NCI-H82 treated with DMSO at 0.1 percent for 48 hours (cell line): ENCODE results near the gene VANGL1.

Source experiments
- DNase-seq: peaks from one replicate; lab custom pipeline; 2025; ENCODE audit not compliant: unreplicated experiment; lab: John Stamatoyannopoulos, UW

Gene VANGL1

DNA sequence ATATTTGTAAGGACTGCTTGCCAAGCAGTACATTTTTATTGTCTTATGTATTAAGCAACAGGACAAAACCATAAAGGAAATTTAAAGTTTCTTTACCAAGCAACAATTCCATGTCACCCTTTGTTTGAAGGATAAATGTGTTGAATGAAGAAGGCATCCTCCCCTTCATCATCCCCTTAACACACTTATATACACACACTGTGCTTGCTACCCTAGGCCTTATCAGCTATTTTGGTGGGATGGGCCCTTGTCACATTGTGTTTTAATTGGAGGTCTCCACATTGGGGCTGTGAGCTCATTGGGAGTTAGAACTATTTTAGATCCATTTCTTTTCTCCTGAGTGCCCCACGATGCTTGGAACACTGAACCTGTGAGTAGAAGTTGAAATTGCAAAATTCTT, 1.9 kb downstream of the VANGL1 start:
- DNase-seq, result no peak

DNA sequence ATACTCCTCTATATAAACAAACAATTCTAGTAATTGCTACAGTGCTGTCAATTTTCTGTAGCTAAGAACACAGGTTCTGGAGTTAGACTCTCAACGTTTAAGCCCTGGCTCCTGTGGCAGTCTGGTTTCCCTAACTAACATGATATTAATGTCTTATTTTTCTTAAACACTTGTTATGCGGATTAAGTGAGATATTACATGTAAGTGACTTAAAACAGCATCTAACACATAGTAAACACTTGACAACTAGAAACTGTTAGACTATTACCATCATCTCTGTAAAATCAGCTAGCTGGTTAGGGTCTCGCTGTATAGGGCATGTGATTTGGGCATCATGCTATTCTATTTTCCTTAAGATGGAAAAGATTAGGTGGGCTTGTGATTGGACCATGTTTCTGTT, 2.3 kb downstream of the VANGL1 start:
- no peak for DNase-seq

DNA sequence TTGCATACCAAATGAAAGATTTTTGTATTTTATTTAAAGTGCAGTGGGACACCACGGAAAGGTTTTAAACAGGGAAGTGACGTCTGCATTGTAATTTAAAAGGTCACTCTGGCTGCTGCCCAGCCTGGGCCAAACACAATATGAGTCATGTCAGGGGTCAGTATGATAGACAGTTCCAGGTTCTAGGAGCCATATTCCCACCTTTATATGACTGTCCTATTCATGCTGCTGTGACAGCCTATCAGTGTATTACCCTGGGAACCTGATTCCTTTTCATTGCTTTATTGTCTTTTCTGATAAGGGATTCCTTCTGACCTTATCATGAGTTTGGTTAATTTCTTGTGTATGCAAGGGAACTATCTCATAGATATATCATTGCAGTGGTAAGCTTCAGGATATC, 5.3 kb downstream of the VANGL1 start:
- no peak for DNase-seq

DNA sequence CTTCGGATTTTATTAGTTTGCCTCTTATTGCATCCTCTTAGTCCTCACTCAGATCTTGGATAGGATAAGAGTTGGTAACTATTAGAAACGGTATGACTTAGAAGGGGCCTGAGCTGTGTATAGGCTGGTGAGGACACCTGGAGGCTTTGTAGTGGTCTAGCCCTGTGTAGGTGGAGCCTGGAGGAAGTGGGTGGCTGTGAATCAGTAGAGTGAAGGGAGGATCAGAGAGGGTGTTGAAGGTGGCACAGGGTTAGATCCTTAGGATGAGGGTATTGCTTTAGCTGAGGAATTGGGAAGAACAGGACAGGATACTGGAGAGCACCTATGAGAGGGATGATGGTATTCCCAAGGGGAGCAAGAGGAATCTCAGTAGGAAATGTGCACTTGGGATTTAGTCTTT, 5.7 kb downstream of the VANGL1 start:
- DNase-seq, result no peak

DNA sequence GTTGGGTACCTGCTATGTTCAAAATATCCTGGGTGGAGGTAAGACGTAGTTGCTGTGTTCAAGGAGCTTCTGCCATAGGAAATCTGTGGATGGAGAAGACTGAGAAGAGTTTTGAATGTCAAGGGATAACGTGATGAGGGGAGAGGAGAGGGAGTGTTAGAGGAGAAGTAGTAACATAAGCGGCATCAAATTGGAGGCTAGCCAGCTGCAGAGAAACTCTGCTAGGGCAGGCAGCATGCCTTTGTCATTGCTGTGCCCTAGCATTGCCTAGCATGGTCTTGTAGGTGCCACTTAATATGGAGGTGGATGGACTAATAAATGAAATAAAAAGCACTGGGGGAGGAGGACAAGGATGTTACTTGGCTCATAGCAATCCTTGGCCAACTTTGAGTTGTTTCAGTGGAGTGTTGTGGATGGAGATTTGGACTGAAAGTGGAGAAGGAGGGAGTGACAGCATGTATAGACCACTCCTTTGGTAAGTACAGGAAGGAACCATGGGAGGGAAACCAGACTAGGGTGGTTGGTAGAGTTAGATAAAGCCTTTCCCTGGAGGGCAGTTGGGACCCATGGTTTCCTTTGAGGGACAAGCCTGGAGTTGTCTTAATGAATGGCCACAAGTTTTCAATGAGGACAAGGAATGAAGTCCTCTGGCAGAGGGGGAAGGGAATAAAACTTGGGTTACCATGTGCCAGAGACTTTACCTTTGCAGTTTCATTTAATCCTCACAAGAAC, 6.3 kb downstream of the VANGL1 start:
- no peak for DNase-seq

DNA sequence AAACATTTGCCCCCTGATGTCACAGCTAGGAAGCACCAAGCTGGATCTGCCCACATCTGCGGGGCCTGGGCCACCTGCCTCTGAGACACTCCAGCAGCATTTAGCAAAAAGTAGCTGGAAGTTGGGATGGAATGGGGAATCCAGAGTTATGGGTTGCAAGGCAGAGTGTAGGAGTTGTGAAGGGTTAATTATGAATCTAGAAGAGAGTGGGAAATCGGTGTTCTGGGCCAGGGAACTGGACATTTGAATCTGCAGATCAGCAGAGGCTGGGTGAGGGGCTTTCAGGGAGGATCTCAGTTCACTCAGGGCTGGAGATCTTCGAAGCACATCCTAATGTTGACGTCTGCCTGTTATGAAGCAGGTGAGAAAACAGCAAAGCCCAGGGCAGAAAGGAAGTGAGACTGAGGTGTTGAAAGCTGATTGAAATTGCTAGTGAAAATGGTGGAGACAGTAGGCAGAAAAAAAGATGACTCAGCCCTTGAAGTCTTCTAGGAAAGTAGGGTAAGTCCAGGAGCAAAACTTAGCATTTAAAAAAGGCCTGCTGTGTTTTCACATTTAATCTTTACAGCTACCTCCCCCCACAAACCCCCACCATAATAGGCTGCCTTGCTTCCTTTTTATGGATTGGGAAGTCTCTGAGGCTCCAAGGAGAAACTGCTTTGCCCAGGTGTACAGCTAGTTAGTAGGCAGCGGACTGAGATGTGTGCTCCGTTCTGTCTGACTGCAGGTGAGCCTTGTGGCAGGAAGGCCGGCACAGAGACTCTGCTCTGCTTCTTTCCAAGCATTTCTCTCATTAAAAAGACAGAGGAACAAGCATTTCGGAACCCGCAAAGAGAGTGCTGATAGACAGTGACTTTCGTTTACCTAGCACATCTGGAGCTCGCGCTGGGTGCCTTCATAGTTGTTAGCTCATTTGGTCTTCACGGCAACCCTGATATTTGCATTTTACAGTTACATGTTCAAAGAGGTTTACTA, 7.2 kb downstream of the VANGL1 start:
- no peak for DNase-seq

DNA sequence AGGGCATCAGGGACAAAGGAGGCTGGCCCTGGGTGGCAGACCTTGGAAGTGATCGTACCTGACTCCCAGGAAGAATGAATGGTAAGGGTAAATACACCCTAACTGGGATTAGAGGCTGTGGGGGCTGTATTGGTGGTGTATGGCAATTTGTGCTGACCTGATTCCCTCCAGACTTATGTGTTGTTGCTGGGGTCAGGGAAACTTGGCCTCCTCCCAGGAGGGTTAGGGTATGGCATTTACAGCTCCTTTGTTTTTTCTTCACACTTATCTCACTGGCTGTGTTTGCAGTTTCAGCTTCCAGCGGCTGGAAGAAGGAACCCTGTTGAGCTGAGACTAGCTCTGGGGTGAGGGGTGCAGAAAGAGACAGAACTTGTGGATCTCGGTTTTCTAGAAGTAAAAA, 8.2 kb downstream of the VANGL1 start:
- no peak for DNase-seq

DNA sequence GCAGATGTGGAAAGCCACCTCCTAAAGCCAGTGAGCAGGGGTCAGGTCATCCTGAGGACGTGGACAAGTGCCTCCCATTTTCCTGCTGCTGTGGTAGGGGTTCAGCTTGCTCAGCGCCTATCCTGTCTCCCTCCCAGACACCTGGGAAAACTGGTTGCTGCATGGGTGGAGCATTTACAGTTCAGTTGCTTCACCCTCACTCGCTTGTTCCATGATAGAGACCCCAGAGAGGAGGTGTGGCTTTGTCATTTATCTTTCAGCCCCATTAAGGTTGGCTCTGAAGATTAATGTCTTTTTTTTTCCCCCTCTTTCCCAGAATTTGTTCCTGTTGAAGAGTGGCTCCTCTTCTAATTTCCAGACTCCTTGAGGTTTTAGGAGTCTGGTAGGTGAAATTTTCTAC, 9.2 kb downstream of the VANGL1 start:
- no peak for DNase-seq

DNA sequence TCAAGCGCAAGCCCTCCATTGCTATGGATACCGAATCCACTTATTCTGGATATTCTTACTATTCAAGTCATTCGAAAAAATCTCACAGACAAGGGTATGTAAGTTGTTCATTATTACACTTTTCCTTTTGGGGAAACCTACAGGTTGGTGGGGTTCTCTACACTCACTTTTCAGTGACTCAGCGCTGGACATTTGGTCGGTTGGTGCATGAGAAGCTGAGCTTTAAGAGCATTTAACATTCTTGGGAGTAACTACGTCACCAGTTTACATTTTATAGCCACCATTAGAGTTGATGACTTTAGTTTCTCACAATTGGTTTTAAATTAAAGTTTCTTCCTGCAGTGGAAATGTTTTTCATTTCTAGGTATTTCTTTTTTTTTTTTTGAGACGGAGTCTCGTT, 9.6 kb downstream of the VANGL1 start:
- no peak for DNase-seq

DNA sequence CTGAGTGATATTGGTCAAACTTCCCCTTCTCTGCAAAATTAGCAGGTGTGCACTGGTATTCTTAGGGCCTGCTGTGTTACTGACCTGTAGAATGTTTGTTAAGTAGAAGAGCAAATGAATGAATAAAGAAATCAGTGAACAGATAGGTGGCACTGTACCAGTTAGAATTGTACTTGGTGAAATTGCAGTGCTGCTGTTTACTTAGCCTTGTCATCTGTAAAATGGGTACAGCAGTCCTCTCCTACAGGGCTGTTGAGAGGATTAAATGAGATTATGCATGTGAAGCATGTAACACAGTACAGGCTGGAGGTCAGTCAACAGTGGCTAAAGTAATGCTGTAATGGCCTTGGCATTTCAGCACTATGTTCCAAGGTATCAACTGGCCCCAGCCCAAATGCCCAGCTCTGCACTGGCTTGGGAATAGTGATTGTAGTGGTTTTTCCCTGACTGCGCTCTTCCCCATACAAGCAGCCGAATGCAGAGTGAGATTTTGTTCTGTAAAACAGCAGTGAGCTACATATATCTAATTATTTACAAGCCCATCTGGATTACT, 10.5 kb downstream of the VANGL1 start:
- no peak for DNase-seq

DNA sequence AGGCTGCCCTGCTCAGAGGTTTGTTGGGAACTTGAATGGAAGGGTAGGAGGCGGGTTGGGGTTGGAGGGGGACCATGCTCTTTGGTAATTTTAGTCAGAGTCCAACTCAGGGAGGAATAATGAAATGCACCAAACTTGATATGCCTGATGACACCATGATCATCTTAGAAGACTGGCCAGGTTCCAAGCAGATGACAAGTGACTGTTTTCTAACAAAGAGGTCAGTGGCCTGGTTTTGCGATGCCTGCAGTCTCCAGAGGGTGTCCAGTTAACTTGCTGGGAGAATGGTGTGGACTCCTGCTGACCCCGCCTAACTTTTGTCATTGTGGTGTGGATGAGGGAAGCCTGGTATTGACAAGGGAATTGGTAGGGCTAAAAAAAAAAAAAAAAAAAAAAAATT, 12.4 kb downstream of the VANGL1 start:
- DNase-seq, result no peak

DNA sequence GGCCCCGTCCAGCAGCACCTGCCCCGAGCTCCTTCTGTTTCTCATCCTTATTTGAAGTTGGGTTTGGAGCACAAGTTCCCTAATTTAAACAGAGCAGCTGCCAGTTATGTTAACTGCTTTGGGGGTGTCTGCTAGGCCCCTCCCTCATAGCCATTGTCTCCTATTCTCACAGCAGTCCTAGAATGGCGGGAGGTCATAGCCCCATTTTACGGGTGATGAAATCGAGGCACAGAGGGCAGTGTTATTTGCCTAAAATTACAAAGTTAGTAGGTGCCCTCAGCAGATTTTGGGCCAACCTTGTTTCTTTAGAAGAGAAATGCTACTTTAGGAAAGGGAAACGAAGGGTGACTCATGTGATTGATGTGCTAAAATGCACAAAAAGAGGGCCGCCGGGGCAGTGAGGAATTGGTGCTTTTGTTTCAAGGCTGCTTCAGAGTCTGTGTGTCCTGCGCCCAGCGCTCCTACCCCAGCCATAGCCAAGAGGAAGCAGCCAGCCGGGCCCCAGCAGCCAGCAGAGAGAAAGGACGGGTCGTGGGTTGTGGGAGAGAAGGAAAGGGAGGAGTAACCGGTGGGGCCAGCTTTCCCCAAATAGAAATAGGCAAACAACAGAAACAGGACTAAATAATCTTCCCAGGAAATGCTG, 13.0 kb downstream of the VANGL1 start:
- no peak for DNase-seq

DNA sequence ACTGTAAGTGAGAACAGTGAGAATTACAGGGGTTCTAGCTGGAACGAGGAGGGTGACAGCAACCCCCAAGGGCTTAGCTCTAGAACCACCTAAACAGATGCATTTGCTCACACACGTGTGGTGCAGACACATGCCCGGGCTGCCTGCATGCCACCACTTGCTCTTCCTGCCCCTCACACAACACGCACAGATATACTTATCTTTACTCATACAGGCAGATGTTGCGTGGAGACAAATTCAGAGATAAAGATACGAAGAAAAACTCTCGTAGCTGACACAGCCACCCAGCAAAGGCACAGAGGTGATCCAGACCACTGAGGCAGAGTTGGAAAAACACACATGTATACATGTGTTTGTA, 13.5 kb downstream of the VANGL1 start:
- no peak for DNase-seq

DNA sequence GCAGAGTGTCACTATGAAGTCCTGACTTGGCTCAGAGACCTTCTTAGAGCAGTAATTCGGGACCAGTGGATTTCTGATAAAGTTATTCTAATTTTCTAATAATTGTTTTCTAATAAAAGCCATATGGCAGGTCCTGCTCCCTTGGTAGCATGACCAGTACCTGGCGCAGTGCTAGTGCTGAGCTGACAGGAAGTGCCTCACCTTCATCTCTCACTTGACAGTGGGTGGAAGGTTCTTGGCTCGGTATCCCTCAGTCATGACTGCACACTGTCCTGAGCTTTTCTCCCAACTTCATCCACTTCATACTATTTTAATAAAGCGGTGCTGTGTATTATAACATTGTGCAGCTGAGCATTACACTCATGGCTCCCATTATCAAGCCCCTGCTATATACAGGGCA, 14.1 kb downstream of the VANGL1 start:
- no peak for DNase-seq

DNA sequence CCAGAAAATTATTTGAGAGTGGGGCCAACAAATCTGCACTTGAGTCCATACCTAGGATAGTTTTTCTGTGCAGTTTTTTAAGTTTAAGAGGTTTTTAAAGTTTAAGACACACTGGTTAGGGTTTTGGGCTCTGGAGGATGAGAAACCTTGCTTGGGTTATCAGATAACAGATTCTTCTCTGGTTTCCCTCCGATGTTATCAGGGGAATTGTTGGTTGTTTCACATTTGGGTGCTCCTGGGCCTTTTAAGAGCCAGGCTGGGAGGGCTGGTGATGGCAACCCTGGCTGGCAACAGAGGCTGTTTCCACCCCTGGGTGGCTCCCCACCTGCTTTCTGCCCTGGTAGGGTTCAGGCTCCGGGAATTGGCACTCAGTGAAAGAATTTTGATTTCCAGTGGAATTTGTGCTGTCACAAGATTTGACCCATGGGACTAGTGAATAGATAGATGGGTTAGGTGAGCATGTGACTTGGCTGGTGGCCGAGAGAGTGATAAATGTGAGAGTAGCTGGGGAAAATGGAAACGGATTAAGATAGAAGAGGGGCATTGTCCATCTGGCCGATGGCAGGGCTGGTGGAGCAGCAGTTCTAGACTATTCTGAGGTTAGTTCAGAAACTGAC, 14.8 kb downstream of the VANGL1 start:
- DNase-seq, result no peak

DNA sequence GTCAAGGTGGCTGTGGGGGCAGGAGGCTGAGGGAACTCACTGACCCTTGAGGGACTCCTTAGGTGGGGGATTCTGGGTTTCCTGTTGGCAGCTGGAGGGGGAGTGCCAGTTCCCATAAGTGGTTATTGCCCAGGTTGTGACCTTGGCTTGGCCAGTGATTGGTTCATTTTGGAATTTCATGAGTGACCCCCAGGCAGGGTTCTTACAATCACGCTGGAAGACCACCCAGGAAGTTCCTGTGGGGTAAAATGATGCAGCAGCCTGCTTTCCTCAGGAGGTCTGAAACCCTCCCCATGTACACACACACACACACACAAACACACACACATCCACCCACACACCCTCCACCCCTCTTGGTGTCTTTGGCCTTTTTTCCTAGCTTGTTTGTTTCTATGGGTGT, 16.9 kb downstream of the VANGL1 start:
- DNase-seq, result no peak

DNA sequence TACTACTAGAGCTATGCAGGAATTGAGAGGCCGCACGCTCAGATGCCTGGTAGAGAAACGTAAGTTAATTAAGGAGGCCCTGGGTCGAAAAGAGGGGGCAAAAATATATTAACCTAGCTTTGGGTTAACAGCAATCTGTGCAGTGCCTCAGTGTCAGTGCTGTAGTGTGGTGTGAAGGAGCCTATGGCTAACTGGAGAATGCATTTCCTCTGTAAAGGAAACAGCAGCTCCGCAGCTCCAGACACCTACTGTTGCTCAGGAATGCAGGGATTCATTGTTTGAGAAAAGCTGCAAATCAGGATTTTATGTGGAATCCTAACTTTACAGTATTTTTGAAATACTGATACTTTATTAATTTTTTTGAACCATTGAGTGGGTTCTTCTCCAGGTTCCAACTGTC, 18.4 kb downstream of the VANGL1 start:
- DNase-seq, result no peak

DNA sequence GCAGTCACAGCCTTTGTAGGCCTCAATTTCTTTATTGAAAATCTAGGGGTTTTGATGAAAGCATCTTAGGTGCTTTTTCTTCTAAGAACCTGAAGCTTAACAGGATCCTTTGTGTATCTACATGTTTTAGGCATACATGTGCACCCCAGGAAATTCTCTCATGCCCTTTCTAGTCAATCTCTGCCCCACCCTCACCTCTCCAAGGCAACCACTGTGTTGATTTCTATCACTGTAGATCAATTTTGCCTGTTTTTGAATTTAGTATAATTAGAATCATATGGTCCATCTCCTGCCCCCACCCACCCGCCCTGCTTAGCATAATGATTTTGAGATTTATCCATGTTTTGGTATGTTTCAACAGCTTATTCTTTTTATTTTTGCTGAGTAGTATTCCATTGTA, 19.4 kb downstream of the VANGL1 start:
- no peak for DNase-seq

DNA sequence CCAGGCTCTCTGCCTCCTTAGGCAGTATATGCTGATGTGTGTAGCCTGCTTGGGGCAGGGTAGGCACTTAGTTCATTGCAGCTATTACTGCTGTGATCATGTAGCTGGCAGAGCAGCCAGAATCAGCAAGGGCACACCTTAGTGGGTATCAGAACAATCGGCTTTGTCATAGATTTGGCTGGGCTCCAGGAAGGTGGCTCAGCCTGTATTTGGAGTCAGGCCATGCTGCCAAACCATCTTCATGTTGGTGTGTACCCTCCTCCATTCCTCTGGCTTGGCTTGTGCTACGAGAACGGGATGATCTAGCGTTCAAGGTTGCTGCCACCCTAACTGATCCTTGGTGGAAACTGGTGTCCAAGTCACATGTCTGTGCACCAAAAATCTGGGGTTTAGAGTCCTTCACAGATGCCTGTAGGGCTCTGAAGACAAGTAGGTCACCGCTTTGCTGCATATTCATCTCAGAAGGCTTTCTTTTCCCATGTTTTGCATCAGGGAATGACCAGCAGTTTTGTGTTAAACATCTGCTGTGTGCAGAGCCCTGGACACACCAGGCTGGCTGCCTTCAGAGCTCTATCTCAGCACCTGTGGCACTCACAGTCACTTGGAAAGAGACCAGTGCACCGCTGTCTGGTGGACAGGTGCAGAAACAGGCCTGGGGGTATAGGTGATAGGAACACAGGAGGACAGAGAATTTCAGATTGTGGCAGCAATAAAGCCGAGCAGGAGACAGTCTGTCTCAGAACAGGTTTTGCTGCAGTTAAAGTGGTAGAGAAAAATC, 23.7 kb downstream of the VANGL1 start:
- DNase-seq, result peak; percentile 34

DNA sequence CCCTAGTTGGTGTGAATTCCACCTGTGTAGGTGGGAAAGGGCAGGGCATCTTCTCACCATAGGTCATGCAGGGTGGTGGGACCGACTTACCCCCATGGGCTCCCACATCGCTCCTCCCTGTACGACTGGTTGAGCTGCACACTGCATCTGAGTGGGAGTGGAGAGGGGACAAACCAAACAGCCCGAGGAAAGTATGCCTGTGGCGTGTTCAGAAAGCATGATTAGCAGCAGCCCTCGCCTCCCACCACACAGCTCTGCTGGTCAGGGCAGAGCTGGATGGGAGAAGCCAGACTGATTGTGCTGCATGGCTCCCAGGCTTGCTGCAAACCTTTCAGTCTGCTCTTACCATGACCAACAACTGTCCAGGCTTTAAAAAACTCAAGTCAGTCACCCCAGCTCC, 24.4 kb downstream of the VANGL1 start:
- DNase-seq, result no peak
